Smooth muscle cell (in vitro differentiated cells): ENCODE results near the gene ADAM30. TPM values are rescaled to one million over a fixed set of nuclear protein-coding genes. Genes with fewer than 3 reads are reported as not detected.

Source experiments
- DNase-seq: peaks from one replicate; lab custom pipeline; 2025; ENCODE audit not compliant: unreplicated experiment; lab: John Stamatoyannopoulos, UW
- H2AFZ ChIP-seq: fragments of 200-600 bp; sonication (generic); 2 replicates; pipeline ENCODE4 v1.6.0; 2016; ENCODE audit warnings: antibody characterized with exemption, low read depth, mild to moderate bottlenecking
- H3F3A ChIP-seq: fragments of 200-600 bp; sonication (generic); 2 replicates; pipeline ENCODE4 v1.6.0; 2017; ENCODE audit warnings: antibody characterized with exemption, low read depth
- H3K27ac ChIP-seq: fragments of 200-600 bp; sonication (generic); 2 replicates; pipeline ENCODE4 v1.5.1; 2016; ENCODE audit warnings: low read depth, mild to moderate bottlenecking
- H3K27me3 ChIP-seq: fragments of 200-600 bp; sonication (generic); 2 replicates; pipeline ENCODE4 v1.6.1; 2016; ENCODE audit warnings: low read depth, mild to moderate bottlenecking
- H3K36me3 ChIP-seq: fragments of 200-600 bp; sonication (generic); 2 replicates; pipeline ENCODE4 v1.5.1; 2016; ENCODE audit warnings: low read depth
- H3K4me1 ChIP-seq: fragments of 200-600 bp; sonication (generic); 2 replicates; pipeline ENCODE4 v1.5.1; 2016; ENCODE audit warnings: low read depth
- H3K4me2 ChIP-seq: fragments of 200-600 bp; sonication (generic); 2 replicates; pipeline ENCODE4 v1.6.0; 2016; ENCODE audit warnings: mild to moderate bottlenecking
- H3K4me3 ChIP-seq: fragments of 200-600 bp; sonication (generic); 2 replicates; pipeline ENCODE4 v1.5.1; 2016; ENCODE audit warnings: mild to moderate bottlenecking
- H3K79me2 ChIP-seq: fragments of 200-600 bp; sonication (generic); 2 replicates; pipeline ENCODE4 v1.6.0; 2016; ENCODE audit warnings: low read depth, mild to moderate bottlenecking
- H3K9ac ChIP-seq: fragments of 200-600 bp; sonication (generic); 2 replicates; pipeline ENCODE4 v1.6.0; 2016; ENCODE audit warnings: low read depth
- H3K9me3 ChIP-seq: fragments of 200-600 bp; sonication (generic); replicated peaks from 2 replicates; pipeline ENCODE4 v1.5.1; 2016; ENCODE audit warnings: low read depth
- H4K20me1 ChIP-seq: fragments of 200-600 bp; sonication (generic); 2 replicates; pipeline ENCODE4 v1.6.0; 2016; ENCODE audit warnings: low read depth
- WGBS: methylation state at CpG from one replicate; pipeline ENCODE4 v1.1.7; 2016; ENCODE audit warnings: low lambda C conversion rate; 5-methylcytosine and 5-hydroxymethylcytosine counted together
- polyA plus RNA-seq: library from polyadenylated mRNA; unstranded; fragments of >200 nt; fragmentation: Nextera tagmentation; extraction: Ambion mirVana; gene quantifications from 2 replicates; pipeline ENCODE4 v1.2.1, GENCODE V29; 2016
- total RNA-seq: library from RNA; depleted of rRNA; stranded (reverse); fragments of >200 nt; gene quantifications from 2 replicates; pipeline ENCODE4 v1.2.3, GENCODE V29; 2014
- TF ChIP-seq, protein P1 (sequence below): fragments of 200-600 bp; sonication (generic); IDR thresholded peaks from 2 replicates; pipeline ENCODE4 v1.5.1; 2017; ENCODE audit warnings: borderline replicate concordance, mild to moderate bottlenecking, antibody characterized with exemption; ENCODE audit not compliant: insufficient read depth, poor library complexity, severe bottlenecking

Gene ADAM30
- total and polyA plus RNA-seq, 2 experiments from 2014 or later, result not detected

DNA sequence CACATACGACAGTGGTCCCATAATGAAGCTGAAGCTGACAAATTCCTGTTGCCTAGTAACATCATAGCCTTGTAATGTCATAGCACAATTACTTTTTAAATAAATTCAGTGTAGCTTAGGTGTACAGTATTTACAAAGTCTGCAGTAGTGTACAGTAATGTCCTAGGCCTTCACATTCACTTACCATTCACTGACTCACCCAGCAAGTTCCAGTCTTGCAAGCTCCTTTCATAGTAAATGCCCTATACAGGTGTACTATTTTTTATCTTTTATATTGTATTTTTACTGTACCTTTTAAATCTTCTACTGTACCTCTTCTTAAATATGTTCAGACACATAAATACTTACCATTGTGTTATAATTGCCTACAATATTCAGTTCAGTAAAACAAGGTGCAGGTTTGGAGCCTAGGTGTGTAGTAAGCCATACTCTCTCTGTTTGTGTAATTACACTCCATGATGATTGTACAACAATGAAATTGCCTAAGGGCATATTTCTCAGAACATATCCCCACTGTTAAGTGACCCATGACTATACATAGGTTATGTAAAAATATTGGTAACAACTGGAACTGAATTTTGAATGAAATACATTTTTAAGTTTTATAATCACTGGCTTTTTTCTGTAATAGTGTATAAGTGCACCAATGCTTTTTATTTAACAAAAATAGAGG is 33.5 kb upstream of the ADAM30 start:
- no peak overlapping the region for H3K4me3 ChIP-seq
- peaks cover 4% of the 10 kb centered on the region for H3F3A ChIP-seq
- no peaks in the 10 kb centered on the region for H3K27me3 ChIP-seq
- H3K27ac ChIP-seq, result no peak overlapping the region
- H3K79me2 ChIP-seq, result no peaks in the 10 kb centered on the region
- TF ChIP-seq, protein P1, sequence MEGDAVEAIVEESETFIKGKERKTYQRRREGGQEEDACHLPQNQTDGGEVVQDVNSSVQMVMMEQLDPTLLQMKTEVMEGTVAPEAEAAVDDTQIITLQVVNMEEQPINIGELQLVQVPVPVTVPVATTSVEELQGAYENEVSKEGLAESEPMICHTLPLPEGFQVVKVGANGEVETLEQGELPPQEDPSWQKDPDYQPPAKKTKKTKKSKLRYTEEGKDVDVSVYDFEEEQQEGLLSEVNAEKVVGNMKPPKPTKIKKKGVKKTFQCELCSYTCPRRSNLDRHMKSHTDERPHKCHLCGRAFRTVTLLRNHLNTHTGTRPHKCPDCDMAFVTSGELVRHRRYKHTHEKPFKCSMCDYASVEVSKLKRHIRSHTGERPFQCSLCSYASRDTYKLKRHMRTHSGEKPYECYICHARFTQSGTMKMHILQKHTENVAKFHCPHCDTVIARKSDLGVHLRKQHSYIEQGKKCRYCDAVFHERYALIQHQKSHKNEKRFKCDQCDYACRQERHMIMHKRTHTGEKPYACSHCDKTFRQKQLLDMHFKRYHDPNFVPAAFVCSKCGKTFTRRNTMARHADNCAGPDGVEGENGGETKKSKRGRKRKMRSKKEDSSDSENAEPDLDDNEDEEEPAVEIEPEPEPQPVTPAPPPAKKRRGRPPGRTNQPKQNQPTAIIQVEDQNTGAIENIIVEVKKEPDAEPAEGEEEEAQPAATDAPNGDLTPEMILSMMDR, result no peak
- no peak overlapping the region for H3K9ac ChIP-seq
- 98% methylated on average over 1 of the region's 1 CpG for WGBS
- no peak overlapping the region for H3K4me2 ChIP-seq
- peaks cover 22% of the 10 kb centered on the region for H3K36me3 ChIP-seq
- no peak overlapping the region for H2AFZ ChIP-seq
- H3K9me3 ChIP-seq, result no peaks in the 10 kb centered on the region
- H3K4me1 ChIP-seq, result no peaks in the 10 kb centered on the region
- peaks cover 15% of the 10 kb centered on the region for H4K20me1 ChIP-seq
- DNase-seq, result no peak

DNA sequence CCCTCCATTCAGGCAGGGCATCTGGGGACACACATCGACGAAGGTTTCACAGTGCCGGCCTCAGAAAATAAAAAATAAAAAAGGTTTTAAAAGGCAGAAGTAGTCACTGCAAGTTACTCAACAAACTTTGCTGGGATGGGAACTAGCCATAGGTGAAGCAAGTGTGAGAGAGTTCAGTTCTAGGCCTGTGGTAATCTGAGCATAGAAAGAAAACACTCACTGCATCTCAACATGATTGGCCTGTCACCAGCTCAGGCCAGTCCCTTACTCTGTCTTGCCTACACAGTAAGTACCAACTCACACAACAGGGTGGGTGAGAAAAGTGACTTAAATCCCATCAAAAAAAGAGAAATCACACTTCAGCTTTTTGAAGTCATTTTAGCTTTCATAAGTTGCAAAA is 30.2 kb upstream of the ADAM30 start:
- H3K27ac ChIP-seq, result no peak overlapping the region
- no peak for DNase-seq
- no peaks in the 10 kb centered on the region for H3F3A ChIP-seq
- TF ChIP-seq, protein P1, result no peak
- H3K4me1 ChIP-seq, result no peaks in the 10 kb centered on the region
- H3K27me3 ChIP-seq, result no peaks in the 10 kb centered on the region
- H4K20me1 ChIP-seq, result peaks cover 15% of the 10 kb centered on the region
- peaks cover 22% of the 10 kb centered on the region for H3K36me3 ChIP-seq
- H3K4me2 ChIP-seq, result no peak overlapping the region
- H3K79me2 ChIP-seq, result no peaks in the 10 kb centered on the region
- no peaks in the 10 kb centered on the region for H3K9me3 ChIP-seq
- H3K9ac ChIP-seq, result no peak overlapping the region
- H2AFZ ChIP-seq, result no peak overlapping the region
- 99% methylated on average over 3 of the region's 3 CpGs for WGBS
- no peak overlapping the region for H3K4me3 ChIP-seq

DNA sequence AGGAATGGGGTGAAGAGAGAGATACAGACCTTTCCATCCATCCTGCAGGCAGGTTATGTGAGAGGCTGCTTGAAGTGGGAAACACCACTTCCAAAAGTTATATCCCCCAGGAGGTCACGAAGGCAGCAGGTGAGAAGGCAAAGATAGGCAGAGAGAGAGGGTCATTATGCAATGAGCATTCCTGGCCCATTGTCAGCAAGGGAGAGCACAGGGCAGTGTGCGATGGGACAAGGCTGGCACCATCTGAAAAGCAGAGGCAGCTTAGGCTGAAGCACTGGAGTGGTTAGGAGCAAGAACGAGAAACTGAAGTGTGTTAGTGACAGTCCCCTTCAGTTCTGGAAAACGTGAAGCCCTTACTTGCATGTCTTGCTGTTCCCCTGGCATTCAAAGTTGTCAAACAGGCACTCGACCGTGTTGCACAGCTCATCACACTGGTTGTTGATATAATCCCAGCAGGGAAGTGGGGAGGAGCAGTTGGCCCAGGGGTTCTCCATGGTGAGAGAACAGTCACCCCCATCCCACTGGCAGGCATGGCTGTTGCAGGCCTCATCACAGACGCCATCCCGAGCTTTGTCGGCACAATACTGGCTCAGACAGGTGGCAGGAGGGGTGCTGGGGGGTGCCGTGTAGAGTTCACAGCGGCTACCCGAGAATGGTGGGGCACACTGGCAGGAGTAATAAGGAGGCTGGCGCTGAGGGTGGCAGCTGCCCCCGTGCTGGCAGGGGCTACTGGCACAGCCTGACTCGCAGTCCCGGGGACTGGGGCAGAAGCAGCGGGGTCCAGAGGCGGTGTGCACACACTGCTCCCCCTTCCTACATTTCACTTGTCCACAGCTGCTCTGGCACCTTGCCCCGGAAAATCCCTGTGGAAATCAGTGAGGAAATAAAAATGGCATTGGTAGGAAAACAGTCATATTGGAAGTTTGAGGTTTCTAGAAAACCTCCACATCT is 28.9 kb upstream of the ADAM30 start:
- H2AFZ ChIP-seq, result no peak overlapping the region
- H3K27me3 ChIP-seq, result no peaks in the 10 kb centered on the region
- no peak overlapping the region for H3K9ac ChIP-seq
- no peaks in the 10 kb centered on the region for H3K79me2 ChIP-seq
- DNase-seq, result no peak
- H3K4me1 ChIP-seq, result no peaks in the 10 kb centered on the region
- H3K9me3 ChIP-seq, result no peaks in the 10 kb centered on the region
- TF ChIP-seq, protein P1, result no peak
- H3K4me2 ChIP-seq, result no peak overlapping the region
- no peak overlapping the region for H3K4me3 ChIP-seq
- H3F3A ChIP-seq, result no peaks in the 10 kb centered on the region
- H4K20me1 ChIP-seq, result peaks cover 6% of the 10 kb centered on the region
- H3K36me3 ChIP-seq, result peaks cover 26% of the 10 kb centered on the region
- H3K27ac ChIP-seq, result no peak overlapping the region
- 96% methylated on average over 19 of the region's 19 CpGs for WGBS
